MM.1S (cell line): ENCODE data around the gene LMBR1.

Source experiments
- DNase-seq: peaks from one replicate; pipeline ENCODE4 v3.0.0-alpha.2; 2015
- H2AFZ ChIP-seq: fragments of 300-600 bp; sonication (generic); 2 replicates; pipeline ENCODE4 v1.6.0; 2016; ENCODE audit warnings: antibody characterized with exemption, low read length
- H3F3A ChIP-seq: fragments of 300-600 bp; sonication (generic); 2 replicates; pipeline ENCODE4 v1.6.1; 2016; ENCODE audit warnings: mild to moderate bottlenecking, antibody characterized with exemption, low read length, moderate library complexity, mixed read lengths; ENCODE audit not compliant: insufficient read depth
- H3K27ac ChIP-seq: fragments of 300-600 bp; sonication (generic); 2 replicates; pipeline ENCODE4 v1.5.1; 2016; ENCODE audit warnings: mild to moderate bottlenecking, low read length
- H3K27me3 ChIP-seq: fragments of 300-600 bp; sonication (generic); replicated peaks from 2 replicates; pipeline ENCODE4 v1.6.0; 2016; ENCODE audit warnings: low read length; ENCODE audit not compliant: insufficient read depth
- H3K36me3 ChIP-seq: fragments of 300-600 bp; sonication (generic); replicated peaks from 2 replicates; pipeline ENCODE4 v1.6.1; 2016; ENCODE audit warnings: mild to moderate bottlenecking, low read length, mixed read lengths; ENCODE audit not compliant: insufficient read depth
- H3K4me1 ChIP-seq: fragments of 300-600 bp; sonication (generic); 2 replicates; pipeline ENCODE4 v1.6.1; 2016; ENCODE audit warnings: low read length, mixed read lengths
- H3K4me2 ChIP-seq: fragments of 300-600 bp; sonication (generic); 2 replicates; pipeline ENCODE4 v1.6.0; 2016; ENCODE audit warnings: low read depth, low read length
- H3K4me3 ChIP-seq: fragments of 300-600 bp; sonication (generic); 2 replicates; pipeline ENCODE4 v1.5.1; 2016; ENCODE audit warnings: low read length, mixed read lengths
- H3K79me2 ChIP-seq: fragments of 300-600 bp; sonication (generic); 2 replicates; pipeline ENCODE4 v1.6.1; 2016; ENCODE audit warnings: mixed run types, low read length, mixed read lengths
- H3K9ac ChIP-seq: fragments of 300-600 bp; sonication (generic); 2 replicates; pipeline ENCODE4 v1.6.1; 2016; ENCODE audit warnings: low read length, mixed read lengths
- H3K9me2 ChIP-seq: fragments of 300-600 bp; sonication (generic); replicated peaks from 2 replicates; pipeline ENCODE4 v1.6.1; 2016; ENCODE audit warnings: mild to moderate bottlenecking, low read length, mixed read lengths; ENCODE audit not compliant: insufficient read depth
- H3K9me3 ChIP-seq: fragments of 300-600 bp; sonication (generic); replicated peaks from 2 replicates; pipeline ENCODE4 v1.6.1; 2016; ENCODE audit warnings: mild to moderate bottlenecking, low read length, mixed read lengths; ENCODE audit not compliant: insufficient read depth
- H4K20me1 ChIP-seq: fragments of 300-600 bp; sonication (generic); 2 replicates; pipeline ENCODE4 v1.6.1; 2016; ENCODE audit warnings: mild to moderate bottlenecking, low read length, moderate library complexity, mixed read lengths; ENCODE audit not compliant: insufficient read depth
- EZH2 ChIP-seq: fragments of 300-600 bp; sonication (generic); optimal IDR thresholded peaks from 2 replicates; pipeline ENCODE3; 2017; ENCODE audit warnings: low read depth, mild to moderate bottlenecking, antibody characterized with exemption, low read length, mixed read lengths
- EZH2phosphoT487 ChIP-seq: fragments of 300-600 bp; sonication (generic); IDR thresholded peaks from 2 replicates; pipeline ENCODE4 v1.6.1; 2018; ENCODE audit warnings: antibody characterized with exemption, low read length
- TF ChIP-seq, protein P1 (sequence below): fragments of 300-600 bp; sonication (generic); IDR thresholded peaks from 2 replicates; pipeline ENCODE4 v1.5.1; 2016; ENCODE audit warnings: antibody characterized with exemption, low read length, mixed read lengths

Gene LMBR1

GRCh38 chr7:156635529-156636385, 257.2 kb downstream of the LMBR1 start:
- peaks cover 4% of the 10 kb centered on the region; the same call in 1 of the 2 replicates for H3K4me1 ChIP-seq
- H4K20me1 ChIP-seq, result no peaks in the 10 kb centered on the region
- no peaks in the 10 kb centered on the region for H3K36me3 ChIP-seq
- H3K27me3 ChIP-seq, result no peaks in the 10 kb centered on the region
- no peaks in the 10 kb centered on the region for H3K79me2 ChIP-seq
- H3K9me3 ChIP-seq, result no peaks in the 10 kb centered on the region
- no peaks in the 10 kb centered on the region for H3K9me2 ChIP-seq
- no peak overlapping the region for H3K4me2 ChIP-seq
- no peak overlapping the region for H3K4me3 ChIP-seq
- no peak for TF ChIP-seq EZH2
- TF ChIP-seq, protein P1, sequence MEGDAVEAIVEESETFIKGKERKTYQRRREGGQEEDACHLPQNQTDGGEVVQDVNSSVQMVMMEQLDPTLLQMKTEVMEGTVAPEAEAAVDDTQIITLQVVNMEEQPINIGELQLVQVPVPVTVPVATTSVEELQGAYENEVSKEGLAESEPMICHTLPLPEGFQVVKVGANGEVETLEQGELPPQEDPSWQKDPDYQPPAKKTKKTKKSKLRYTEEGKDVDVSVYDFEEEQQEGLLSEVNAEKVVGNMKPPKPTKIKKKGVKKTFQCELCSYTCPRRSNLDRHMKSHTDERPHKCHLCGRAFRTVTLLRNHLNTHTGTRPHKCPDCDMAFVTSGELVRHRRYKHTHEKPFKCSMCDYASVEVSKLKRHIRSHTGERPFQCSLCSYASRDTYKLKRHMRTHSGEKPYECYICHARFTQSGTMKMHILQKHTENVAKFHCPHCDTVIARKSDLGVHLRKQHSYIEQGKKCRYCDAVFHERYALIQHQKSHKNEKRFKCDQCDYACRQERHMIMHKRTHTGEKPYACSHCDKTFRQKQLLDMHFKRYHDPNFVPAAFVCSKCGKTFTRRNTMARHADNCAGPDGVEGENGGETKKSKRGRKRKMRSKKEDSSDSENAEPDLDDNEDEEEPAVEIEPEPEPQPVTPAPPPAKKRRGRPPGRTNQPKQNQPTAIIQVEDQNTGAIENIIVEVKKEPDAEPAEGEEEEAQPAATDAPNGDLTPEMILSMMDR, result no peak
- no peak for TF ChIP-seq EZH2phosphoT487
- H3K27ac ChIP-seq, result no peak overlapping the region
- no peak for DNase-seq
- H3K9ac ChIP-seq, result no peak overlapping the region
- H3F3A ChIP-seq, result no peaks in the 10 kb centered on the region
- no peak overlapping the region for H2AFZ ChIP-seq

DNA sequence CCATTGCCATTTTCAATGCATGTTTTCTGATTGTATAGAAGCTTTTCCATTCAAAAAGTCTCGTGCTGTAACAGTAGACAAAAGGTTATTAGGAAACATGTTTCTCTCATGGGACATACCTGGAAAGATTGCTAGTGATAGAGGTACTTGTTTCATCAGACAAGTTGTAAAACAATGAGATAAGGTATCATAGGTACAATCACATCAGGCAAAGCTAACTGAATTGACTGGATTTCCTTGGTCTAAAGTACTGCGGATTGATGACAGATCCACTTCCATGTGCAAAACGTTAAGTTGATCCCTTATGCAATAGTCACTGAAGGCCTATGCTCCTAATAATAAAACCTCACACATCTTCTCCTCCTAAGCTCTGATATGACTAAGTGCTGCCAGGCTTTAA, 258.9 kb downstream of the LMBR1 start:
- H3K9me3 ChIP-seq, result no peaks in the 10 kb centered on the region
- no peak overlapping the region for H3K9ac ChIP-seq
- H3K4me2 ChIP-seq, result no peak overlapping the region
- no peaks in the 10 kb centered on the region for H4K20me1 ChIP-seq
- H3K4me1 ChIP-seq, result no peaks in the 10 kb centered on the region
- TF ChIP-seq EZH2 (no peak), EZH2phosphoT487 (no peak)
- TF ChIP-seq, protein P1, result no peak
- H3K36me3 ChIP-seq, result no peaks in the 10 kb centered on the region
- H3K79me2 ChIP-seq, result no peaks in the 10 kb centered on the region
- no peak overlapping the region for H2AFZ ChIP-seq
- H3F3A ChIP-seq, result no peaks in the 10 kb centered on the region
- no peak for DNase-seq
- H3K9me2 ChIP-seq, result no peaks in the 10 kb centered on the region
- no peak overlapping the region for H3K27ac ChIP-seq
- H3K4me3 ChIP-seq, result no peak overlapping the region
- H3K27me3 ChIP-seq, result no peaks in the 10 kb centered on the region

DNA sequence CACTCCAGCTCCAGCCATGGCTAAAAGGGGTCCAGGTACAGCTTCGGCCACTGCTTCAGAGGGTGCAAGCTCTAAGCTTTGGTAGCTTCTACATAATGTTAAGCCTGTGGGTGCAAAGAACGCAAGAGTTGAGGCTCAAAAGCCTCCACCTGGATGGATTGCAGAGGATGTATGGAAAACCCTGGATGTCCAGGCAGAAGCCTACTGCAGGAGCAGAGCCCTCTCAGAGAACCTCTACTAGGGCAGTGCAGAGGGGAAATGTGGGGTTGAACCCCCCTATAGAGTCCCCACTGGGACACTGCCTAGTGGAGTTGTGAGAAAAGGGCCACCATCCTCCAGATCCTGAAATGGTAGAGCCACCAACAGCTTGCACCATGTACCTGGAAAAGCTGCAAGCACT, 263.1 kb downstream of the LMBR1 start:
- TF ChIP-seq EZH2 (no peak), EZH2phosphoT487 (no peak)
- TF ChIP-seq, protein P1, result no peak
- H3K4me3 ChIP-seq, result no peak overlapping the region
- H3K27me3 ChIP-seq, result no peaks in the 10 kb centered on the region
- H4K20me1 ChIP-seq, result no peaks in the 10 kb centered on the region
- H2AFZ ChIP-seq, result no peak overlapping the region
- H3K9me3 ChIP-seq, result no peaks in the 10 kb centered on the region
- no peaks in the 10 kb centered on the region for H3K4me1 ChIP-seq
- H3K4me2 ChIP-seq, result no peak overlapping the region
- no peaks in the 10 kb centered on the region for H3K9me2 ChIP-seq
- H3K9ac ChIP-seq, result no peak overlapping the region
- no peaks in the 10 kb centered on the region for H3F3A ChIP-seq
- DNase-seq, result no peak
- no peaks in the 10 kb centered on the region for H3K79me2 ChIP-seq
- no peaks in the 10 kb centered on the region for H3K36me3 ChIP-seq
- H3K27ac ChIP-seq, result no peak overlapping the region
